H1 (cell line): ENCODE measurements around the gene ARID1B. TPM values are rescaled to one million over a fixed set of nuclear protein-coding genes. Genes with fewer than 3 reads are reported as not detected.

Experiments used
- CTCF ChIA-PET: fragments of 300-600 bp; sonication (Branson Sonifier 250); formaldehyde crosslinking; loops from one replicate; lab custom pipeline; 2021; ENCODE audit not compliant: partially characterized antibody; lab: Charles Lee
- POLR2A ChIA-PET: fragments of 300-600 bp; sonication (Branson Sonifier 250); formaldehyde crosslinking; loops from one replicate; lab custom pipeline; 2021; ENCODE audit warnings: inconsistent platforms; ENCODE audit not compliant: partially characterized antibody; lab: Charles Lee
- DNase-seq, 2 experiments: peaks; one replicate each; pipeline versions ENCODE4 v3.0.0 to v3.0.0-alpha.2; 2010 to 2022; ENCODE audit warnings: low spot score in 2 of 2, low read depth in 1 of 2, mixed read lengths in 1 of 2
- FAIRE-seq: peaks from 2 replicates; lab custom pipeline; 2011; peaks lifted over from hg19 to GRCh38; lab: Jason Lieb, UNC
- H2AFZ ChIP-seq: 2 replicates; pipeline ENCODE4 v1.8.1; 2012; ENCODE audit warnings: low read length, inconsistent platforms
- H2AK5ac ChIP-seq: 2 replicates; pipeline ENCODE4 v1.6.1; 2013; ENCODE audit warnings: low read depth, low read length
- H2BK120ac ChIP-seq: replicated peaks from 2 replicates; pipeline ENCODE3; 2013; ENCODE audit warnings: low read depth, low read length, inconsistent platforms
- H2BK12ac ChIP-seq: 2 replicates; pipeline ENCODE4 v1.6.1; 2013; ENCODE audit warnings: low read depth, low read length
- H2BK15ac ChIP-seq: 2 replicates; pipeline ENCODE4 v1.6.1; 2013; ENCODE audit warnings: low read length
- H2BK20ac ChIP-seq: 2 replicates; pipeline ENCODE4 v1.6.1; 2013; ENCODE audit warnings: low read length
- H2BK5ac ChIP-seq: 2 replicates; pipeline ENCODE4 v1.6.1; 2013; ENCODE audit warnings: low read depth, low read length
- H3K14ac ChIP-seq: 2 replicates; pipeline ENCODE4 v1.6.1; 2013; ENCODE audit warnings: inconsistent platforms; ENCODE audit not compliant: insufficient read length
- H3K18ac ChIP-seq: 2 replicates; pipeline ENCODE4 v1.6.1; 2013; ENCODE audit warnings: low read length; ENCODE audit errors: extremely low read depth
- H3K23ac ChIP-seq: 2 replicates; pipeline ENCODE4 v1.6.1; 2013; ENCODE audit warnings: inconsistent platforms; ENCODE audit not compliant: insufficient read length
- H3K23me2 ChIP-seq: 2 replicates; pipeline ENCODE4 v1.6.1; 2013; ENCODE audit warnings: low read depth, low read length
- H3K27ac ChIP-seq: 2 replicates; pipeline ENCODE4 v1.6.1; 2011; ENCODE audit warnings: low read depth, low read length, inconsistent platforms
- H3K27me3 ChIP-seq, 4 experiments: replicated peaks in 1 of 4; 1 replicate in 1 of 4; 2 replicates in 3 of 4; pipeline versions ENCODE4 v1.6.1 to v1.8.1; 2011 to 2013; ENCODE audit warnings: low read length in 3 of 4, mild to moderate bottlenecking in 3 of 4, inconsistent platforms in 2 of 4, mixed read lengths in 2 of 4, moderate library complexity in 1 of 4; ENCODE audit not compliant: control insufficient read depth in 3 of 4, insufficient read depth in 3 of 4; ENCODE audit errors: extremely low read depth in 1 of 4
- H3K36me3 ChIP-seq, 4 experiments: 2 replicates each; pipeline versions ENCODE4 v1.6.1 to v1.8.1; 2011 to 2013; ENCODE audit warnings: mild to moderate bottlenecking in 4 of 4, low read length in 3 of 4, moderate library complexity in 2 of 4, control low read depth in 1 of 4, inconsistent platforms in 1 of 4; ENCODE audit not compliant: insufficient read depth in 4 of 4, control insufficient read depth in 2 of 4
- H3K4ac ChIP-seq: replicated peaks from 2 replicates; pipeline ENCODE3; 2013; ENCODE audit warnings: low read length, low read depth, mixed read lengths, inconsistent platforms; ENCODE audit not compliant: insufficient read length
- H3K4me1 ChIP-seq, 4 experiments: replicated peaks in 1 of 4; 1 replicate in 1 of 4; 2 replicates in 3 of 4; pipeline versions ENCODE4 v1.6.1 to v1.8.1; 2011 to 2013; ENCODE audit warnings: low read length in 3 of 4, inconsistent platforms in 2 of 4, mixed read lengths in 1 of 4; ENCODE audit not compliant: insufficient read depth in 4 of 4, control insufficient read depth in 3 of 4
- H3K4me2 ChIP-seq, 2 experiments: 2 replicates each; pipeline versions ENCODE4 v1.6.1 to v1.8.1; 2011 to 2013; ENCODE audit warnings: low read depth in 2 of 2, low read length in 2 of 2, control low read depth in 1 of 2, inconsistent platforms in 1 of 2, mild to moderate bottlenecking in 1 of 2; ENCODE audit not compliant: insufficient read depth in 1 of 2
- H3K4me3 ChIP-seq, 4 experiments: fragments of 200-600, 300-600 bp in 1 of 4; sonication (generic), shearing (Covaris generic), sonication (Bioruptor Twin) in 1 of 4; 2 replicates each; pipeline versions ENCODE4 v1.5.1 to v1.8.1; 2011 to 2016; ENCODE audit warnings: low read length in 4 of 4, low read depth in 3 of 4, control low read depth in 2 of 4, inconsistent platforms in 2 of 4, mild to moderate bottlenecking in 2 of 4, mixed read lengths in 1 of 4, moderate library complexity in 1 of 4; ENCODE audit not compliant: insufficient read depth in 2 of 4; ENCODE audit errors: extremely low read depth in 1 of 4
- H3K56ac ChIP-seq: replicated peaks from 2 replicates; pipeline ENCODE3; 2013; ENCODE audit warnings: low read depth, mild to moderate bottlenecking, mixed read lengths, low read length, inconsistent platforms; ENCODE audit not compliant: insufficient read length
- H3K79me1 ChIP-seq: 2 replicates; pipeline ENCODE4 v1.6.1; 2013; ENCODE audit warnings: low read depth, low read length, control low read depth
- H3K79me2 ChIP-seq, 2 experiments: 2 replicates each; pipeline versions ENCODE4 v1.6.1 to v1.8.1; 2012 to 2013; ENCODE audit warnings: low read length in 2 of 2, mild to moderate bottlenecking in 2 of 2, inconsistent platforms in 1 of 2; ENCODE audit not compliant: insufficient read depth in 2 of 2, control insufficient read depth in 1 of 2
- H3K9ac ChIP-seq, 4 experiments: replicated peaks in 1 of 4; 1 replicate in 1 of 4; 2 replicates in 3 of 4; pipeline versions ENCODE4 v1.6.1 to v1.8.1; 2011 to 2013; ENCODE audit warnings: low read depth in 3 of 4, low read length in 3 of 4, control low read depth in 2 of 4, mild to moderate bottlenecking in 2 of 4, moderate library complexity in 2 of 4, inconsistent platforms in 1 of 4; ENCODE audit errors: extremely low read depth in 1 of 4
- H3K9me3 ChIP-seq, 2 experiments: 2 replicates each; pipeline versions ENCODE4 v1.6.1 to v1.8.1; 2012 to 2013; ENCODE audit warnings: mild to moderate bottlenecking in 2 of 2, moderate library complexity in 2 of 2, control low read depth in 1 of 2, inconsistent platforms in 1 of 2, low read depth in 1 of 2, low read length in 1 of 2, mixed read lengths in 1 of 2; ENCODE audit not compliant: insufficient read depth in 2 of 2
- H4K20me1 ChIP-seq, 2 experiments: replicated peaks in 1 of 2; 2 replicates each; pipeline versions ENCODE3 to v1.8.1; 2011 to 2013; ENCODE audit warnings: inconsistent platforms in 2 of 2, low read length in 2 of 2, mild to moderate bottlenecking in 1 of 2; ENCODE audit not compliant: insufficient read depth in 2 of 2, control insufficient read depth in 1 of 2
- H4K5ac ChIP-seq: 2 replicates; pipeline ENCODE4 v1.6.1; 2013; ENCODE audit warnings: low read length, low read depth, mixed read lengths, inconsistent platforms; ENCODE audit not compliant: insufficient read length
- H4K8ac ChIP-seq: 2 replicates; pipeline ENCODE4 v1.8.0; 2013; ENCODE audit warnings: mild to moderate bottlenecking, moderate library complexity, low read length, inconsistent platforms; ENCODE audit not compliant: insufficient read depth; ENCODE audit errors: extremely low read depth
- H4K91ac ChIP-seq: replicated peaks from 2 replicates; pipeline ENCODE3; 2013; ENCODE audit warnings: low read length, mixed read lengths, inconsistent platforms; ENCODE audit not compliant: insufficient read length
- KDM1A ChIP-seq: fragments of 200-600, 300-600 bp; sonication (generic); IDR thresholded peaks from 2 replicates; pipeline ENCODE4 v1.7.1; 2016; ENCODE audit warnings: mild to moderate bottlenecking, low read length, borderline replicate concordance
- MAFK ChIP-seq: IDR thresholded peaks from 2 replicates; pipeline ENCODE4 v1.6.1; 2012; ENCODE audit warnings: low read depth, mild to moderate bottlenecking, improper control_type of control experiment, low read length
- RFX5 ChIP-seq: IDR thresholded peaks from 2 replicates; pipeline ENCODE4 v1.6.1; 2011; ENCODE audit warnings: low read depth, low read length, improper control_type of control experiment, borderline replicate concordance
- SIRT6 ChIP-seq: IDR thresholded peaks from one replicate; pipeline ENCODE4 v1.7.1; 2012; ENCODE audit warnings: low read length, inconsistent platforms
- SP2 ChIP-seq: IDR thresholded peaks from 2 replicates; pipeline ENCODE4 v1.6.1; 2012; ENCODE audit warnings: mild to moderate bottlenecking, low read length, inconsistent platforms
- SRF ChIP-seq: IDR thresholded peaks from 2 replicates; pipeline ENCODE4 v1.6.1; 2011; ENCODE audit warnings: mild to moderate bottlenecking, low read depth, low read length, moderate library complexity
- YY1 ChIP-seq: IDR thresholded peaks from 2 replicates; pipeline ENCODE4 v1.6.1; 2011; ENCODE audit warnings: low read depth, mild to moderate bottlenecking, low read length
- ZNF274 ChIP-seq: IDR thresholded peaks from 2 replicates; pipeline ENCODE4 v1.7.0; 2012; ENCODE audit warnings: low read length, borderline replicate concordance; ENCODE audit errors: extremely low read depth
- WGBS, 2 experiments: shearing (Covaris generic) in 1 of 2; methylation state at CpG; one replicate each; pipeline versions ENCODE4 v1.1.6 to v1.1.7; 2013 to 2015; ENCODE audit warnings: low lambda C conversion rate in 2 of 2, mixed read lengths in 2 of 2, inconsistent platforms in 1 of 2, low coverage in 1 of 2, missing lambda C conversion rate in 1 of 2; ENCODE audit not compliant: insufficient replicate concordance in 2 of 2, insufficient coverage in 1 of 2, insufficient read length in 1 of 2; ENCODE audit errors: extremely low coverage in 1 of 2, missing lambda C conversion rate in 1 of 2; 5-methylcytosine and 5-hydroxymethylcytosine counted together
- polyA plus RNA-seq, 7 experiments: library from polyadenylated mRNA; depleted of rRNA in 3 of 7; stranded (reverse) in 5 of 7; unstranded in 2 of 7; fragments of >200 nt in 5 of 7; fragments of 200-250 nt in 2 of 7; gene quantifications; 1 replicate in 5 of 7; 2 replicates in 1 of 7; 4 replicates in 1 of 7; pipeline versions ENCODE4 v1.2.1 to v1.2.3, GENCODE V29; 2011 to 2013; ENCODE audit warnings: missing spikeins in 2 of 7, mixed read lengths in 2 of 7
- total RNA-seq: library from RNA; stranded (reverse); fragmentation: NEBNext Ultra II Directional; extraction: Animal tissue kit (Norgen Biotek cat#: 25700); gene quantifications from 2 replicates; pipeline ENCODE4 v1.2.1, GENCODE V29; 2021
- TF ChIP-seq, protein P1 (sequence below): IDR thresholded peaks from 2 replicates; pipeline ENCODE4 v1.6.1; 2012; ENCODE audit warnings: inconsistent platforms

Gene ARID1B
- total and polyA plus RNA-seq, 2 of the 8 experiments (the other 6 are each of a cell fraction or from before 2014, with no cell fraction given): 24.3 to 70.3 TPM

DNA sequence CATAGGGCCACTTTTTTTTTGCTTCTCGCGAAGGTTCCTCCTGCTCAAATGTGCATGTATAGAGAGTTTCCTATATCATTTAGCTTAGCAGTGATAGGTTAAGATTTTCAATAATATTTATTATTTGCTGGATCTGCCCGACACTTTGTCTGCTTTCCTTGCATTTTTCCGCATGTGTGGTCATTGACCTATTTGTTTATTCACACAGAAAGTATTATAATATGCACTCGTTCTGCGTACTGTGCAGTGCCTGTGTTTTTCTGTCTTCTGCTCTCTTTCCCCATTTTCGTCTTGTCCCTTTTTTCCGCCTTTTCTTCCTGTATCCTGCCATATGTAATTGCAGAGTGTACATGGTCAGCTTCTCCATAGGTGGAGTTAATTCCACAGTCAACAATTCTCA lies 290.3 kb downstream of the ARID1B start:
- Histone ChIP-seq H4K91ac (no peak overlapping the region), H3K56ac (no peak overlapping the region), H2AFZ (no peak overlapping the region), H3K9me3 (no peaks in the 10 kb centered on the region), H3K23me2 (no peaks in the 10 kb centered on the region), H3K79me2 (peaks cover 0 to 70% of the 10 kb centered on the region in 2 experiments; a peak in 2 of 4 replicates), H4K20me1 (peaks cover 0 to 2% of the 10 kb centered on the region in 2 experiments), H4K8ac (no peak overlapping the region), H3K27ac (no peak overlapping the region), H3K4me3 (no peak overlapping the region), H3K79me1 (no peaks in the 10 kb centered on the region), H3K36me3 (no peaks in the 10 kb centered on the region), H3K27me3 (no peaks in the 10 kb centered on the region), H2BK15ac (no peak overlapping the region), H3K4ac (no peak overlapping the region)
- WGBS, 2 experiments: 94% methylated on average over 8 of the region's 8 CpGs; no CpG with 5 or more reads in 1 of the 2 experiments
- TF ChIP-seq YY1 (no peak), MAFK (no peak), SP2 (no peak), SRF (no peak), RFX5 (no peak), ZNF274 (no peak), SIRT6 (no peak), KDM1A (no peak)
- TF ChIP-seq, protein P1, sequence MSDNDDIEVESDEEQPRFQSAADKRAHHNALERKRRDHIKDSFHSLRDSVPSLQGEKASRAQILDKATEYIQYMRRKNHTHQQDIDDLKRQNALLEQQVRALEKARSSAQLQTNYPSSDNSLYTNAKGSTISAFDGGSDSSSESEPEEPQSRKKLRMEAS: no peak
- TF ChIP-seq, all 59 proteins: peak for 0
- Histone ChIP-seq H2BK5ac (no peak overlapping the region), H3K9ac (no peak overlapping the region), H2BK120ac (no peak overlapping the region), H2AK5ac (no peak overlapping the region), H2BK12ac (no peak overlapping the region), H3K18ac (no peak overlapping the region), H3K23ac (no peak overlapping the region), H4K5ac (no peak overlapping the region), H2BK20ac (no peak overlapping the region), H3K14ac (no peak overlapping the region), H3K4me2 (no peak overlapping the region), H3K4me1 (peaks cover 2 to 22% (median 16%) of the 10 kb centered on the region in 4 experiments)
- ChIA-PET CTCF (interaction anchor here (1.1 to 1.5 kb wide), 2 partner anchors 15 to 72 kb away, joined by 3 to 4 read pairs; no protein-coding TSS in a partner anchor), POLR2A (interaction anchor here (0.6 kb wide), 1 partner anchor 23 kb away, joined by 3 read pairs; no protein-coding TSS in a partner anchor)
- FAIRE-seq: no peak
- DNase-seq: no peak
